ENCODE data around the gene GAK.

GAK gene

GRCh38 chr4:887034-887763, 44.9 kb downstream of the GAK start:
- DNase-seq = no peak

GRCh38 chr4:886244-886643, 45.9 kb downstream of the GAK start:
- DNase-seq = no peak

GRCh38 chr4:885353-885752, 46.8 kb downstream of the GAK start:
- no peak for DNase-seq

GRCh38 chr4:884896-885295, 47.2 kb downstream of the GAK start:
- DNase-seq = no peak

- no peak for DNase-seq
These were observed 47.9 kb downstream of the GAK start for GRCh38 chr4:884259-884658.

- no peak for DNase-seq
These were observed 48.6 kb downstream of the GAK start for GRCh38 chr4:883377-884095.

GRCh38 chr4:882646-883045, 49.5 kb downstream of the GAK start:
- no peak for DNase-seq

GRCh38 chr4:881709-882108, 50.4 kb downstream of the GAK start:
- no peak for DNase-seq

GRCh38 chr4:880684-881405, 51.3 kb downstream of the GAK start:
- DNase-seq = no peak

- no peak for DNase-seq
These were observed 52.4 kb downstream of the GAK start for GRCh38 chr4:879729-880077.

- no peak for DNase-seq
These were observed 53.1 kb downstream of the GAK start for GRCh38 chr4:878796-879728.

GRCh38 chr4:877502-877901, 54.6 kb downstream of the GAK start:
- no peak for DNase-seq

- DNase-seq = no peak
These were observed 55.3 kb downstream of the GAK start for GRCh38 chr4:876780-877179.

- no peak for DNase-seq
These were observed 56.2 kb downstream of the GAK start for GRCh38 chr4:875818-876423.

- no peak for DNase-seq
These were observed 56.9 kb downstream of the GAK start for GRCh38 chr4:874971-875817.

GRCh38 chr4:874056-874455, 58.1 kb downstream of the GAK start:
- DNase-seq = no peak

- DNase-seq = no peak
These were observed 59.7 kb downstream of the GAK start for GRCh38 chr4:872241-872981.

- DNase-seq = no peak
These were observed 60.6 kb downstream of the GAK start for GRCh38 chr4:871484-871883.

GRCh38 chr4:870951-871350, 61.2 kb downstream of the GAK start:
- DNase-seq = no peak

- DNase-seq = no peak
These were observed 62.3 kb downstream of the GAK start for GRCh38 chr4:869776-870175.

- no peak for DNase-seq
These were observed 63.7 kb downstream of the GAK start for GRCh38 chr4:868421-868820.
